Thyroid gland (tissue), 4 donors: ENCODE results near the gene CCDC149. TPM values are rescaled to one million over a fixed set of nuclear protein-coding genes. Genes with fewer than 3 reads are reported as not detected.

Experiments used
- DNase-seq, 2 donors: peaks; one replicate each; pipeline ENCODE4 v3.0.0-alpha.2; 2019
- H3K27ac ChIP-seq, 3 donors: fragments of 200-600 bp; sonication (generic); 1 replicate in 2 of 3; 2 replicates in 1 of 3; pipeline ENCODE4 v1.5.1; 2016 to 2019; ENCODE audit warnings: mild to moderate bottlenecking in 1 of 3, moderate library complexity in 1 of 3
- H3K27me3 ChIP-seq: fragments of 200-600 bp; sonication (generic); one replicate; pipeline ENCODE4 v1.5.1; 2019
- H3K36me3 ChIP-seq, 2 donors: fragments of 200-600 bp; sonication (generic); one replicate each; pipeline ENCODE4 v1.5.1; 2016 to 2019
- H3K4me1 ChIP-seq, 2 donors: fragments of 200-600 bp; sonication (generic); one replicate each; pipeline ENCODE4 v1.5.1; 2017 to 2019
- H3K4me3 ChIP-seq, 3 donors: fragments of 200-600 bp; sonication (generic); replicated peaks in 1 of 3; 1 replicate in 2 of 3; 2 replicates in 1 of 3; pipeline ENCODE4 v1.5.1; 2016; ENCODE audit warnings: mild to moderate bottlenecking in 1 of 3
- H3K9me3 ChIP-seq: fragments of 200-600 bp; sonication (generic); one replicate; pipeline ENCODE4 v1.5.1; 2017
- POLR2A ChIP-seq, 2 donors: fragments of 450-650 bp; IDR thresholded peaks; one replicate each; pipeline ENCODE4 v1.6.1; 2017; ENCODE audit warnings: antibody characterized with exemption in 2 of 2, mild to moderate bottlenecking in 2 of 2, moderate library complexity in 1 of 2
- WGBS, 2 donors: methylation state at CpG; one replicate each; pipeline ENCODE4 v1.1.5; 2017; 5-methylcytosine and 5-hydroxymethylcytosine counted together
- intact Hi-C: fragments of 100-400 bp; cut with DNase I; formaldehyde crosslinking; loops from one replicate; pipeline ENCODE4 v1.15.1; 2023
- total RNA-seq, 4 donors: library from RNA; depleted of rRNA; stranded (reverse); fragments of >200 nt; gene quantifications; one replicate each; pipeline ENCODE4 v1.2.3, GENCODE V29; 2016
- TF ChIP-seq, protein P1 (sequence below), 6 experiments: fragments of 200-600 bp in 3 of 6; fragments of 450-650 bp in 3 of 6; sonication (generic) in 3 of 6; IDR thresholded peaks; one replicate each; pipeline ENCODE4 v1.5.1; 2016 to 2019; ENCODE audit warnings: antibody characterized with exemption in 6 of 6, mild to moderate bottlenecking in 2 of 6, inconsistent platforms in 1 of 6, moderate library complexity in 1 of 6

Gene CCDC149
- total RNA-seq, 4 donors from 2014 or later: 19.3 to 29.2 (median 21.8) TPM

DNA sequence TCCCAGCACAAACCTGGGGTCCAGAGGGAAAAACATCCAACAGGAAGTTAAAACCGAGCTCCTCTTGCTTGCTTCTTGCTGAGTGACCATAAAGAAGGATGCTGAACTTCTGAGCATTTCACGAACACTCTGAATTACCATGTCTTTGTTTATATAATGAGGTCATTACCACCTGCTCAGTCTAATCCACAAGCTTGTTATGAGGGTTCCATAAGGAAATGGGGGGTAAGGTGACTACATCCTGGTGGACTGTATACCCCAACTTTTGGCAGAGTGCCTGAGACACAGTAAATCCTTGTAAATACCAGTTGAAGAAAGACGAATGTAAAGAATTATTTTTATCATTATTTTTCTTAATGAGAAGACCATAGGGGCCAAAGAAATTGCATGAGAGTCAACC is 16.8 kb downstream of the CCDC149 start:
- 80 to 85% methylated on average over 3 of the region's 3 CpGs for WGBS, 2 donors
- Histone ChIP-seq H3K27ac (no peak overlapping the region), H3K4me1 (no peaks in the 10 kb centered on the region), H3K27me3 (no peaks in the 10 kb centered on the region), H3K9me3 (no peaks in the 10 kb centered on the region), H3K36me3 (no peaks in the 10 kb centered on the region), H3K4me3 (no peak overlapping the region)
- TF ChIP-seq, protein P1, sequence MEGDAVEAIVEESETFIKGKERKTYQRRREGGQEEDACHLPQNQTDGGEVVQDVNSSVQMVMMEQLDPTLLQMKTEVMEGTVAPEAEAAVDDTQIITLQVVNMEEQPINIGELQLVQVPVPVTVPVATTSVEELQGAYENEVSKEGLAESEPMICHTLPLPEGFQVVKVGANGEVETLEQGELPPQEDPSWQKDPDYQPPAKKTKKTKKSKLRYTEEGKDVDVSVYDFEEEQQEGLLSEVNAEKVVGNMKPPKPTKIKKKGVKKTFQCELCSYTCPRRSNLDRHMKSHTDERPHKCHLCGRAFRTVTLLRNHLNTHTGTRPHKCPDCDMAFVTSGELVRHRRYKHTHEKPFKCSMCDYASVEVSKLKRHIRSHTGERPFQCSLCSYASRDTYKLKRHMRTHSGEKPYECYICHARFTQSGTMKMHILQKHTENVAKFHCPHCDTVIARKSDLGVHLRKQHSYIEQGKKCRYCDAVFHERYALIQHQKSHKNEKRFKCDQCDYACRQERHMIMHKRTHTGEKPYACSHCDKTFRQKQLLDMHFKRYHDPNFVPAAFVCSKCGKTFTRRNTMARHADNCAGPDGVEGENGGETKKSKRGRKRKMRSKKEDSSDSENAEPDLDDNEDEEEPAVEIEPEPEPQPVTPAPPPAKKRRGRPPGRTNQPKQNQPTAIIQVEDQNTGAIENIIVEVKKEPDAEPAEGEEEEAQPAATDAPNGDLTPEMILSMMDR (IDR thresholded peaks at IDR 0.05): no peak
- TF ChIP-seq POLR2A (IDR thresholded peaks at IDR 0.05): no peak
- DNase-seq: no peak
- intact Hi-C loops: no loop called here

DNA sequence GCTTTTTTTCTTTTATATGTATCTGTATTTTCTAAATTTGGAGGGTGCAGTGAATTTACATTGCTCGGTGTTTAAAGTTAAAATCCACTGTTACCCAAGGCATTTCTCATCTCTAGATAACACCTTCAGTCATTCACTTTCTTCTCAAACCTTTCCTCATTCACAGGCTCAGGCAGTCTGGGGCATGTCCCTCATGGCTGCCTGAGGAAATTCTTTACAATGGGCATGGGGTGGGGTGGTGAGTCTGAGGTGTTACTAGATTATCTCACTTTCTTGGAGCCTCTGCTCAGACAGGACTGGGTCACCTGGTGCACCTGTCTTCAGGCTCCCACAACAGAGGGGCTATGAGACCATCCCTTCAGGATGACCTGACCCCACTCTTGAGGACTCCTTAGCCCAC is 17.4 kb downstream of the CCDC149 start:
- Histone ChIP-seq H3K4me1 (no peaks in the 10 kb centered on the region), H3K9me3 (no peaks in the 10 kb centered on the region), H3K4me3 (no peak overlapping the region), H3K27me3 (no peaks in the 10 kb centered on the region), H3K27ac (no peak overlapping the region), H3K36me3 (no peaks in the 10 kb centered on the region)
- TF ChIP-seq, protein P1 (IDR thresholded peaks at IDR 0.05): no peak
- TF ChIP-seq POLR2A (IDR thresholded peaks at IDR 0.05): no peak
- DNase-seq: no peak
- 50 to 56% methylated on average over 1 of the region's 1 CpG for WGBS, 2 donors
- intact Hi-C loops: no loop called here

DNA sequence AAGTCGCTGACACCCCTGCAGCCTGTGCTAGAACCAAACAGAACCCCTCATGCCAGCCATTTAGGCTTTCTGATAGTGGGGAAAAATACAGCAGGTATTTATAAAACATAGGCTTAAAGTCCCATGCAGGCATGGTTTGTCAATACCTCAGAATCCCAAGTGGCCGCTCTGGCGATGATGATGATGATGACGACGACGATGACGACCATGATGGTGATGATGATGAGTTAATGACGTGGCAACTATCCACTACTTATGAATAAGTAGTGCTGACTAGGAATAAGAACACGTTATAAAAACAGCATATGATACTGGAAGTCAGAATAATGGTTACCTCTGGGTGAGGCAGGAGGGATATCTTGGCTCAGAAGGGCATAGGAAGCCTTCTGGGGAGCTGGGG is 18.0 kb downstream of the CCDC149 start:
- Histone ChIP-seq H3K27me3 (no peaks in the 10 kb centered on the region), H3K4me1 (no peaks in the 10 kb centered on the region), H3K4me3 (no peak overlapping the region), H3K9me3 (no peaks in the 10 kb centered on the region), H3K36me3 (no peaks in the 10 kb centered on the region), H3K27ac (no peak overlapping the region)
- no peak for DNase-seq
- TF ChIP-seq POLR2A (IDR thresholded peaks at IDR 0.05): no peak
- TF ChIP-seq, protein P1 (IDR thresholded peaks at IDR 0.05): no peak
- intact Hi-C loops: no loop called here
- WGBS, 2 donors: 95 to 96% methylated on average over 9 of the region's 9 CpGs

GRCh38 chr4:24894243-24894642 is 18.6 kb downstream of the CCDC149 start:
- TF ChIP-seq POLR2A (IDR thresholded peaks at IDR 0.05): no peak
- TF ChIP-seq, protein P1 (IDR thresholded peaks at IDR 0.05): no peak
- no peak for DNase-seq
- H3K4me3 ChIP-seq: no peak overlapping the region
- H3K9me3 ChIP-seq: no peaks in the 10 kb centered on the region
- 88 to 92% methylated on average over 1 of the region's 1 CpG for WGBS, 2 donors
- no peaks in the 10 kb centered on the region for H3K36me3 ChIP-seq
- H3K27ac ChIP-seq: no peak overlapping the region
- H3K4me1 ChIP-seq: no peaks in the 10 kb centered on the region
- intact Hi-C loops: no loop called here
- H3K27me3 ChIP-seq: no peaks in the 10 kb centered on the region

DNA sequence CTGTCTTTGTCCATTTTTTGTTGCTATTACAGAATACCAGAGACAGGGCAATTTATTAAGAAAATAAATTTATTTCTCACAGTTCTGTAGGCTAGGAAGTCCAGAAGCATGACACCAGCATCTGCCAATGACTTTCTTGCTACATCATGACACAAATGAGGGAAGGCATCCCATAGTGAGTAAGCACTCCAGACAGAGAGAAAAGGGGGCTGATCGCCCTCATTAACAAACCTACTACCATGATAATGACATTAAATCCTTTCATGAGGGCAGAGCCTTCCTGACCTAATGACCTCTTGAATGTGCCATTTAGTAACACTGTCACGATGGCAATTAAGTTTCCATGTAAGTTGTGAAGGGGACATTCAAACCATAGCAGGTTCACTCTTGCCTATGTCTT is 20.1 kb downstream of the CCDC149 start:
- intact Hi-C loops: no loop called here
- H3K4me1 ChIP-seq: no peaks in the 10 kb centered on the region
- no peak overlapping the region for H3K27ac ChIP-seq
- WGBS, 2 donors: 89 to 92% methylated on average over 2 of the region's 2 CpGs
- H3K4me3 ChIP-seq: no peak overlapping the region
- H3K27me3 ChIP-seq: no peaks in the 10 kb centered on the region
- no peak for DNase-seq
- H3K36me3 ChIP-seq: no peaks in the 10 kb centered on the region
- TF ChIP-seq POLR2A (IDR thresholded peaks at IDR 0.05): no peak
- TF ChIP-seq, protein P1 (IDR thresholded peaks at IDR 0.05): no peak
- H3K9me3 ChIP-seq: no peaks in the 10 kb centered on the region
